A549 (cell line): ENCODE results near the gene TYRP1. TPM values are rescaled to one million over a fixed set of nuclear protein-coding genes. Genes with fewer than 3 reads are reported as not detected.
A peak's percentile ranks its signal among the peaks of the same experiment; 100 is the strongest.

Experiments used
- ATAC-seq, 2 experiments: fragments of 200-7000 bp in 1 of 2; fragments of >200 bp in 1 of 2; cut with Nextera tagmentation in 1 of 2; cut with Tn5 transposase in 1 of 2; 3 replicates each; pipeline versions ENCODE4 v1.8.0 to v1.9.1; 2018 to 2020; ENCODE audit warnings: mild to moderate bottlenecking in 1 of 2, moderate library complexity in 1 of 2
- CTCF ChIA-PET: fragments of 300-600 bp; sonication (Branson Sonifier 250); formaldehyde crosslinking; extraction: SDS; loops from one replicate; lab custom pipeline; 2021; ENCODE audit warnings: antibody characterized with exemption, inconsistent platforms; lab: Yijun Ruan, JAX
- POLR2A ChIA-PET: fragments of 350-600 bp; formaldehyde crosslinking; extraction: SDS; loops from one replicate; lab custom pipeline; 2021; ENCODE audit warnings: antibody characterized with exemption, inconsistent platforms; lab: Yijun Ruan, JAX
- DNase-seq, 2 experiments: peaks; one replicate each; pipeline versions ENCODE4 v3.0.0 to v3.0.0-alpha.2; 2011 to 2016; ENCODE audit warnings: low read depth in 1 of 2, low spot score in 1 of 2
- FAIRE-seq: peaks from 2 replicates; lab custom pipeline; 2011; peaks lifted over from hg19 to GRCh38; lab: Jason Lieb, UNC
- H3K27ac ChIP-seq, 2 experiments: fragments of >200 bp; sonication (Bioruptor Twin); formaldehyde crosslinking; 3 replicates each; pipeline ENCODE4 v1.5.1; 2016 to 2017
- H3K4me1 ChIP-seq: fragments of >200 bp; sonication (Bioruptor Twin); formaldehyde crosslinking; 3 replicates; pipeline ENCODE4 v1.6.1; 2016
- H3K4me2 ChIP-seq: fragments of >200 bp; sonication (Bioruptor Twin); formaldehyde crosslinking; 3 replicates; pipeline ENCODE4 v1.6.1; 2016
- H3K4me3 ChIP-seq: fragments of >200 bp; sonication (Bioruptor Twin); formaldehyde crosslinking; 3 replicates; pipeline ENCODE4 v1.5.1; 2016
- H3K9me3 ChIP-seq: fragments of >200 bp; sonication (Bioruptor Twin); formaldehyde crosslinking; 3 replicates; pipeline ENCODE4 v1.6.1; 2016
- ATOH8 ChIP-seq: fragments of 250-450 bp; sonication (Bioruptor Pico); IDR thresholded peaks from 2 replicates; pipeline ENCODE4 v1.5.0; 2020; ENCODE audit warnings: low read depth, mild to moderate bottlenecking, moderate library complexity
- CEBPB ChIP-seq, 2 experiments: fragments of >200 bp in 1 of 2; sonication (Bioruptor Twin) in 1 of 2; formaldehyde crosslinking in 1 of 2; IDR thresholded peaks; 2 replicates each; pipeline ENCODE4 v1.6.1; 2012 to 2016
- CHD4 ChIP-seq: fragments of 200-600 bp; sonication (generic); IDR thresholded peaks from 2 replicates; pipeline ENCODE4 v1.6.1; 2016; ENCODE audit warnings: antibody characterized with exemption, mild to moderate bottlenecking, borderline replicate concordance
- CTCF ChIP-seq: fragments of >200 bp; sonication (Bioruptor Twin); formaldehyde crosslinking; IDR thresholded peaks from 3 replicates; pipeline ENCODE4 v1.5.1; 2016
- EHMT2 ChIP-seq: fragments of 200-600 bp; sonication (generic); IDR thresholded peaks from 2 replicates; pipeline ENCODE4 v1.6.1; 2016; ENCODE audit warnings: antibody characterized with exemption, low read depth, mild to moderate bottlenecking, moderate library complexity
- FOXS1 ChIP-seq: fragments of 250-450 bp; sonication (Bioruptor Pico); IDR thresholded peaks from 2 replicates; pipeline ENCODE4 v1.5.0; 2020; ENCODE audit warnings: mild to moderate bottlenecking, moderate library complexity
- GATA3 ChIP-seq: IDR thresholded peaks from 2 replicates; pipeline ENCODE4 v1.6.1; 2012; ENCODE audit warnings: borderline replicate concordance
- HES2 ChIP-seq: fragments of >200 bp; sonication (Bioruptor Twin); formaldehyde crosslinking; IDR thresholded peaks from 2 replicates; pipeline ENCODE4 v1.6.1; 2016
- HEYL ChIP-seq: fragments of 250-450 bp; sonication (Bioruptor Pico); IDR thresholded peaks from 2 replicates; pipeline ENCODE4 v1.8.0; 2021; ENCODE audit warnings: mild to moderate bottlenecking, moderate library complexity
- KDM5A ChIP-seq: fragments of 200-600 bp; sonication (generic); IDR thresholded peaks from 2 replicates; pipeline ENCODE4 v1.6.1; 2016; ENCODE audit warnings: antibody characterized with exemption, mild to moderate bottlenecking
- MAFK ChIP-seq: fragments of 450-650 bp; IDR thresholded peaks from 2 replicates; pipeline ENCODE4 v1.6.1; 2014; ENCODE audit not compliant: partially characterized antibody
- NR3C1 ChIP-seq: fragments of >200 bp; sonication (Bioruptor Twin); formaldehyde crosslinking; IDR thresholded peaks from 3 replicates; pipeline ENCODE4 v1.6.1; 2017
- PHF8 ChIP-seq: fragments of 200-600 bp; sonication (generic); IDR thresholded peaks from 2 replicates; pipeline ENCODE4 v1.6.1; 2016; ENCODE audit warnings: low read depth, mild to moderate bottlenecking, antibody characterized with exemption, moderate library complexity, borderline replicate concordance
- POLR2A ChIP-seq: IDR thresholded peaks from 2 replicates; pipeline ENCODE4 v1.6.1; 2012; ENCODE audit warnings: mild to moderate bottlenecking, low read length
- RAD21 ChIP-seq, 2 experiments: fragments of >200 bp in 1 of 2; sonication (Bioruptor Twin) in 1 of 2; formaldehyde crosslinking in 1 of 2; IDR thresholded peaks in 1 of 2; conservative IDR thresholded peaks in 1 of 2; 2 replicates in 1 of 2; 3 replicates in 1 of 2; pipeline ENCODE4 v1.6.1; 2012 to 2018; ENCODE audit warnings: inconsistent platforms in 1 of 2
- SMC3 ChIP-seq: fragments of >200 bp; sonication (Bioruptor Twin); formaldehyde crosslinking; IDR thresholded peaks from 3 replicates; pipeline ENCODE4 v1.6.1; 2018; ENCODE audit warnings: inconsistent platforms
- SREBF2 ChIP-seq: fragments of 450-650 bp; IDR thresholded peaks from 2 replicates; pipeline ENCODE4 v1.6.1; 2014; ENCODE audit warnings: mild to moderate bottlenecking, moderate library complexity
- WGBS: methylation state at CpG from one replicate; pipeline ENCODE4 v1.1.6; 2017; ENCODE audit errors: missing lambda C conversion rate; 5-methylcytosine and 5-hydroxymethylcytosine counted together
- polyA plus RNA-seq, 4 experiments: library from polyadenylated mRNA; depleted of rRNA in 3 of 4; stranded (reverse); fragments of >200 nt; fragmentation: RNase III in 1 of 4; extraction: RNeasy Plus Mini Kit Qiagen cat#74134 plus additional on column Dnase treatment in 1 of 4; gene quantifications; 2 replicates in 3 of 4; 3 replicates in 1 of 4; pipeline ENCODE4 v1.2.3, GENCODE V29; 2011 to 2017
- TF ChIP-seq, protein P1 (sequence below): IDR thresholded peaks from 2 replicates; pipeline ENCODE4 v1.6.1; 2012

Gene TYRP1
- polyA plus RNA-seq, 2 of the 4 experiments (the other 2 are of a cell fraction): 0.12 TPM

DNA sequence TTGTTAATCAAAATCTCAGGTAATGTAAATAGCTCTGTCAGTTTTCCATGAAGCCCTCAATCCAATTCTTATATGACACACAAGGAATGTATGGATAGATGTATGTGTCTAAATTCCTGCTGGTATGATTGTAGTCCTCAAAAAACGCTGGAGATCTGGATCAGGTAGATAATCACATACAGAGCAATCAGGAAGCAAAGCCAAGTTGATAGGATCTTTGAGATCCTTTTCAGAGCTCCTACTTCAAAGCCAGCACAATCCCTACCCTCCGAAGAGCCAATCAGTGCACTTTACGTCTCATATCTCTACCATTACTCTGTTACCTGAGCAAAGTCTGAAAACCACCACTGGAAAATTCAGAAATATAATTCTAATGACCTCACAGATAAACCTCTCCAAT, 27.4 kb downstream of the TYRP1 start (continued):
- TF ChIP-seq ATOH8: no peak

DNA sequence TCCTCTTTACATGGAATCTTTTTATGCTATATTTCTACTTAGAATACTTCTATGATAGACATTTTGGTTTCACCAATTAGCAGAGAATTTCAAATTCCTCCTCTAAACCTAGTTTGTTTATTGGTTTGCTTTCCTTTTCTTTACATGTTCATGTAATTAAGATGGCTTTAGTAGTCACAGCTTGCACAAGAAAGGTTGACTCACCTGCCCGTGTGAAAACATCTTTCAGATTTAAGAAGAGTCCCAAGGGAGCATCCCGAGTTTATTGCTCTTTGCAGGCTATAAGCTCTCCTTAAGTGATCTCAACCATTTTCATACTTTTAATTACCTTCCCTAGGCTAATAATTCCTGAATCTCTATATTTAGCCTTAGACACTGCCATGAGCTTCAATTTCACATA, 28.9 kb downstream of the TYRP1 start:
- WGBS: 30% methylated on average over 2 of the region's 2 CpGs
- H3K4me1 ChIP-seq: peaks cover 20% of the 10 kb centered on the region; the same call in 2 of the 3 replicates
- H3K9me3 ChIP-seq: no peaks in the 10 kb centered on the region
- ATAC-seq (no peak), FAIRE-seq (no peak), DNase-seq (no peak)
- ChIA-PET CTCF (interaction anchor here (1.0 to 9.8 kb wide), 10 partner anchors 11 to 368 kb away, joined by 3 to 91 read pairs (median 6); partner anchors contain the start of gene LURAP1L), POLR2A (no interaction called here)
- H3K27ac ChIP-seq: peak overlapping the region; percentile 14 to 37; a peak in 2 of 6 replicates
- no peak overlapping the region for H3K4me2 ChIP-seq
- TF ChIP-seq HES2 (no peak), PHF8 (no peak), EHMT2 (no peak), NR3C1 (no peak), FOXS1 (CRISPR knock-in tag) (no peak)
- TF ChIP-seq, protein P1, sequence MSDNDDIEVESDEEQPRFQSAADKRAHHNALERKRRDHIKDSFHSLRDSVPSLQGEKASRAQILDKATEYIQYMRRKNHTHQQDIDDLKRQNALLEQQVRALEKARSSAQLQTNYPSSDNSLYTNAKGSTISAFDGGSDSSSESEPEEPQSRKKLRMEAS: no peak
- no peak overlapping the region for H3K4me3 ChIP-seq

DNA sequence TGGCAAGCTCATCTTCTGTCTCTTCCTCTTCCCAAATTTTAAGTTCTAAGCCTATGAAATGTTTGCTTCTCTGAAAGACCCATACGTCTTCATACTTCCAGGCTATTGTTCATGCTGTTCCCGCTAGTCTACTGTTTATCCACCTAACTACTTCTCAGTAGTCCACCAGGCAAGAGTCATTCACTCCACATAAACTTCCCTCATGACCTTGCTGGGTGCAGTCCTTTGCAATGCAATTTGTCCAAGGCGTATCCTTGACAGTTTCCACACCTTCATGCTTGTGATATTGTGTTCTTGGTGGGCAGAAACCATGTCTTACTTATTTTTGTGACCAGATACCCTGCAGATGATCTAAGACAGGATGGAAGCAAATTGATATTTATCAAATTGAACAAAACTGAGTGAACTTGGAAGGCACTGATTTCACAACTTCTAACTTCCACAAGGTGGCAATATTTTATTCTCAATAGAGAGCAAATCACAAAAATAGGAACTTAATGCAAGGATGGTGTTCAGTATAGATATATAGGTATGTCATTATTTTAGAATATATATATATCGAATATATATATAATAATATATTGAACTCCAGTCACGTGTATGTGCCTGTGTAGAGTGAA, 30.3 kb downstream of the TYRP1 start:
- CTCF ChIA-PET: interaction anchor here (0.6 to 9.8 kb wide), 35 partner anchors 10 to 1710 kb away, joined by 3 to 91 read pairs (median 4); partner anchors contain the start of gene LURAP1L
- ATAC-seq: peak in 1 of 2 experiments; percentile 53; a peak in 3 of 6 replicates
- 8% methylated on average over 5 of the region's 5 CpGs for WGBS
- Histone ChIP-seq H3K4me1 (peaks cover 20% of the 10 kb centered on the region; the same call in 2 of the 3 replicates), H3K4me2 (no peak overlapping the region), H3K27ac (peak overlapping the region; percentile 58 to 60; a peak in 5 of 6 replicates), H3K9me3 (no peaks in the 10 kb centered on the region), H3K4me3 (no peak overlapping the region)
- POLR2A ChIA-PET: interaction anchor here (1.9 kb wide), 1 partner anchor 53 kb away, joined by 5 read pairs; no protein-coding TSS in a partner anchor
- TF ChIP-seq SREBF2 (no peak), SMC3 (peak; percentile 96), POLR2A (no peak), CEBPB (IDR thresholded peaks at IDR 0.05) (peak; percentile 38 to 74; a peak in 3 of 4 replicates), CTCF (peak; percentile 83), HEYL (no peak), FOXS1 (CRISPR knock-in tag) (no peak), GATA3 (no peak), CHD4 (no peak), HES2 (no peak), ATOH8 (no peak), RAD21 (conservative IDR thresholded peaks at IDR 0.05 in 1 of 2, IDR thresholded peaks at IDR 0.05 in 1 of 2) (peak; percentile 83 to 93), KDM5A (no peak), MAFK (no peak)
- TF ChIP-seq, protein P1: no peak
- DNase-seq: peak in 1 of 2 experiments; percentile 44
- FAIRE-seq: peak; percentile 87
